SU-DHL-6 (cell line): Measurements from ENCODE around the gene IL10RA.

ENCODE experiments used
- H2AFZ ChIP-seq: fragments of 200-600 bp; sonication (generic); 2 replicates; pipeline ENCODE4 v1.6.1; 2014; ENCODE audit warnings: low read depth, mild to moderate bottlenecking, moderate library complexity, mixed read lengths, antibody characterized with exemption, low read length; ENCODE audit not compliant: severe bottlenecking
- H3F3A ChIP-seq: fragments of 200-600 bp; shearing (Covaris generic); 2 replicates; pipeline ENCODE4 v1.6.0; 2016; ENCODE audit warnings: antibody characterized with exemption, mild to moderate bottlenecking; ENCODE audit not compliant: insufficient read depth
- H3K27ac ChIP-seq: fragments of 200-600 bp; sonication (generic); 2 replicates; pipeline ENCODE4 v1.5.1; 2016; ENCODE audit warnings: low read depth, mild to moderate bottlenecking, low read length, moderate library complexity, mixed read lengths
- H3K27me3 ChIP-seq: fragments of 200-600 bp; sonication (generic), shearing (Covaris generic); 2 replicates; pipeline ENCODE4 v1.6.0; 2014; ENCODE audit warnings: mild to moderate bottlenecking, low read length
- H3K36me3 ChIP-seq: fragments of 200-600 bp; sonication (generic); 2 replicates; pipeline ENCODE4 v1.6.1; 2014; ENCODE audit warnings: mild to moderate bottlenecking, low read length, mixed read lengths
- H3K4me2 ChIP-seq: fragments of 300-600, 200-600 bp; shearing (Covaris generic), sonication (generic); 2 replicates; pipeline ENCODE4 v1.6.0; 2014; ENCODE audit warnings: low read length, low read depth, mild to moderate bottlenecking; ENCODE audit not compliant: poor library complexity, severe bottlenecking
- H3K4me3 ChIP-seq: fragments of 200-600 bp; sonication (generic); 2 replicates; pipeline ENCODE4 v1.5.1; 2014; ENCODE audit warnings: antibody characterized with exemption, low read length, mild to moderate bottlenecking, mixed read lengths; ENCODE audit not compliant: insufficient read depth, poor library complexity, severe bottlenecking
- H3K79me2 ChIP-seq: fragments of 200-600 bp; sonication (generic); 2 replicates; pipeline ENCODE4 v1.6.1; 2014; ENCODE audit warnings: mild to moderate bottlenecking, low read length, moderate library complexity; ENCODE audit not compliant: insufficient read depth
- H3K9ac ChIP-seq: fragments of 200-600 bp; sonication (generic); 2 replicates; pipeline ENCODE4 v1.7.0; 2014; ENCODE audit warnings: mild to moderate bottlenecking, low read length
- H3K9me2 ChIP-seq: fragments of 200-600 bp; sonication (generic); replicated peaks from 2 replicates; pipeline ENCODE4 v1.6.1; 2014; ENCODE audit warnings: low read length; ENCODE audit not compliant: insufficient read depth
- H3K9me3 ChIP-seq: fragments of 200-600 bp; sonication (generic); 2 replicates; pipeline ENCODE4 v1.6.1; 2014; ENCODE audit warnings: low read length, mixed read lengths; ENCODE audit not compliant: insufficient read depth
- H4K20me1 ChIP-seq: fragments of 200-600 bp; sonication (generic); 2 replicates; pipeline ENCODE4 v1.6.1; 2014; ENCODE audit warnings: low read depth, mild to moderate bottlenecking, antibody characterized with exemption, low read length, moderate library complexity, mixed read lengths
- EZH2phosphoT487 ChIP-seq: fragments of 200-600 bp; sonication (generic), shearing (Covaris generic); conservative IDR thresholded peaks from 2 replicates; pipeline ENCODE4 v1.6.1; 2018; ENCODE audit warnings: mild to moderate bottlenecking, antibody characterized with exemption, low read length, moderate library complexity, mixed read lengths
- TF ChIP-seq, protein P1 (sequence below): fragments of 200-600 bp; sonication (generic); IDR thresholded peaks from one replicate; pipeline ENCODE4 v1.5.1; 2017; ENCODE audit warnings: antibody characterized with exemption, mild to moderate bottlenecking, low read length, moderate library complexity; ENCODE audit not compliant: insufficient read depth, poor library complexity, severe bottlenecking

IL10RA gene

DNA sequence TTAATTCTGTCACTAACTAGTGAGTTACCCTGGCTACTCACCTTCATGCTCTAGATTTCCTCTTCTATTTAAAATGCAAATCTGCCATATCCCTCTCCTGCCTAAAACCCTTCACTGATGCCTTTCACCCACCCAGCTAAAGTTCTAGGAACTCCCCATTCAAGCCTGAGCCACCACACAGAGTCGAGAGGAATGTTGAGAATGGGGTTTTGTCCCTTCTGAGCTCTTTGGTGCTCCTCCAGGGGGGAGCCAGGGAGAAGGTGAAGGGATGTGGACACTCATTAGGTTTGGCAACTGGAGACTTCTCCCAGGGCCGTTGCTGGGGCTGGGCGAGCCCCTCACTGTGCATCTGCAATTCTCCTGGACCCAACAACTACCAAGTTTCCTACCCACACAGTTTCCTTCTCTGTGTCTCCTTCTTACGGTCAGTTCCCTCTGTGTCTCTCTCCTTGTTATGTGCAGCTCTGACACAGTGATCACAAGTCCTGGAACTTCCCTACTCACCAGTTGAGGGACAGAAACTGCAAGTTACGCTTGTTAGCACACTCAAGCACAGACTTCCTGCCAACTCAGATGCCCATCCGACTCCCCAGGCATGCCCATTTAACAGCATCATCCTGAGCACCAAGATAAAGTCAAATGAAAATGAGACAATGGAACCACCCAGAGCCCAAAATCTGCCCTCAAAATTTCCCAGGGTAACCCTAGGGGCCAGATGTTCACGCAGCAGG, 6.5 kb upstream of the IL10RA start:
- TF ChIP-seq, protein P1, sequence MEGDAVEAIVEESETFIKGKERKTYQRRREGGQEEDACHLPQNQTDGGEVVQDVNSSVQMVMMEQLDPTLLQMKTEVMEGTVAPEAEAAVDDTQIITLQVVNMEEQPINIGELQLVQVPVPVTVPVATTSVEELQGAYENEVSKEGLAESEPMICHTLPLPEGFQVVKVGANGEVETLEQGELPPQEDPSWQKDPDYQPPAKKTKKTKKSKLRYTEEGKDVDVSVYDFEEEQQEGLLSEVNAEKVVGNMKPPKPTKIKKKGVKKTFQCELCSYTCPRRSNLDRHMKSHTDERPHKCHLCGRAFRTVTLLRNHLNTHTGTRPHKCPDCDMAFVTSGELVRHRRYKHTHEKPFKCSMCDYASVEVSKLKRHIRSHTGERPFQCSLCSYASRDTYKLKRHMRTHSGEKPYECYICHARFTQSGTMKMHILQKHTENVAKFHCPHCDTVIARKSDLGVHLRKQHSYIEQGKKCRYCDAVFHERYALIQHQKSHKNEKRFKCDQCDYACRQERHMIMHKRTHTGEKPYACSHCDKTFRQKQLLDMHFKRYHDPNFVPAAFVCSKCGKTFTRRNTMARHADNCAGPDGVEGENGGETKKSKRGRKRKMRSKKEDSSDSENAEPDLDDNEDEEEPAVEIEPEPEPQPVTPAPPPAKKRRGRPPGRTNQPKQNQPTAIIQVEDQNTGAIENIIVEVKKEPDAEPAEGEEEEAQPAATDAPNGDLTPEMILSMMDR: no peak
- no peaks in the 10 kb centered on the region for H4K20me1 ChIP-seq
- no peak overlapping the region for H3K27ac ChIP-seq
- no peaks in the 10 kb centered on the region for H3K79me2 ChIP-seq
- no peak overlapping the region for H3K4me3 ChIP-seq
- no peaks in the 10 kb centered on the region for H3K27me3 ChIP-seq
- H2AFZ ChIP-seq: no peak overlapping the region
- H3K9me3 ChIP-seq: no peaks in the 10 kb centered on the region
- no peak overlapping the region for H3K9ac ChIP-seq
- no peak overlapping the region for H3K4me2 ChIP-seq
- no peaks in the 10 kb centered on the region for H3K36me3 ChIP-seq
- H3K9me2 ChIP-seq: no peaks in the 10 kb centered on the region
- H3F3A ChIP-seq: peaks cover 3% of the 10 kb centered on the region; the same call in 1 of the 2 replicates

DNA sequence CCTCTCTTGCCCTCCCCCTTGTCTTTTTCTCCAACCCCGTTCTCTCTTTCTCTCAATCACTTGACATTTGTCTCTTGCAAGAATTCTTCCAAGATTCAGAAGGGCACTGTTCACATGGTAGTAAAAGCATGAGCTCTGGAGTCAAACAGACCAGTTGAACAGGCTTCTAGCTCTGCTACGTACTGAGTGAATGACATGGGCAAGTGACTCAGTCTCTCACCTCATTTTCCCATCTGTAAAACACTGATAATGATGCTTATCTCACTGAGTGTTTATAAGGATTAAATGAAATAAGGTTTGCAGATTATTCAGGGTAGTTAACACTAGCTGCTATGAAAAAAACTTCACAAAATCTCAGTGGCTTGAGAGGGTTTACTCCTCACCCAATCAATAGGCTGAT, 5.9 kb upstream of the IL10RA start:
- Histone ChIP-seq H2AFZ (no peak overlapping the region), H4K20me1 (no peaks in the 10 kb centered on the region), H3K4me2 (no peak overlapping the region), H3F3A (peaks cover 3% of the 10 kb centered on the region; the same call in 1 of the 2 replicates), H3K27ac (no peak overlapping the region), H3K79me2 (no peaks in the 10 kb centered on the region), H3K9ac (no peak overlapping the region), H3K9me3 (no peaks in the 10 kb centered on the region), H3K4me3 (no peak overlapping the region), H3K9me2 (no peaks in the 10 kb centered on the region), H3K27me3 (no peaks in the 10 kb centered on the region), H3K36me3 (no peaks in the 10 kb centered on the region)
- TF ChIP-seq, protein P1: no peak
- no peak for TF ChIP-seq EZH2phosphoT487

DNA sequence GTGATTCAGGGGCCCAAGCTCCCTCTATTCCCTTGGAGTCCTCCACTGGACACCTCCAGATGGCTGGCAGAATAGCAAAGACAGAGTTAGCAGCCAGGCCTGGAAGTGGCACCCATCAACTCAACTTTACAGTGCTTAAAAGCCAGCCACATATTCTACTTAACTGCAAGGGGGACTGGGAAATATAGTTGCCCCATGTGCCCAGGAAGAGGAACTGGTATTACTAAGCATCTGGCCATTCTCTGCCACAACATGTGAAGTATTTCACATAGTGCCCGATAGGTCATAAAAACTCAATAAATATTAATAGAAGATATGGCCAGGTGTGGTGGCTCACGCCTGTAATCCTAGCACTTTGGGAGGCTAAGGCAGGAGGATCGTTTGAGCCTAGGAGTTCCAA, 5.5 kb upstream of the IL10RA start:
- Histone ChIP-seq H3K9me2 (no peaks in the 10 kb centered on the region), H3K9ac (no peak overlapping the region), H4K20me1 (no peaks in the 10 kb centered on the region), H3K36me3 (no peaks in the 10 kb centered on the region), H3K4me2 (no peak overlapping the region), H3K79me2 (no peaks in the 10 kb centered on the region), H3K27me3 (no peaks in the 10 kb centered on the region), H3K4me3 (no peak overlapping the region), H3K9me3 (no peaks in the 10 kb centered on the region), H2AFZ (no peak overlapping the region), H3K27ac (no peak overlapping the region), H3F3A (peaks cover 3% of the 10 kb centered on the region; the same call in 1 of the 2 replicates)
- TF ChIP-seq, protein P1: no peak
- no peak for TF ChIP-seq EZH2phosphoT487
